ENCODE results near the gene CCR5.

CCR5 gene

GRCh38 chr3:46410669-46411068 lies 39.9 kb downstream of the CCR5 start:
- TF ChIP-seq ZFX (IDR thresholded peaks at IDR 0.05), result no peak
- TF ChIP-seq, protein P1, sequence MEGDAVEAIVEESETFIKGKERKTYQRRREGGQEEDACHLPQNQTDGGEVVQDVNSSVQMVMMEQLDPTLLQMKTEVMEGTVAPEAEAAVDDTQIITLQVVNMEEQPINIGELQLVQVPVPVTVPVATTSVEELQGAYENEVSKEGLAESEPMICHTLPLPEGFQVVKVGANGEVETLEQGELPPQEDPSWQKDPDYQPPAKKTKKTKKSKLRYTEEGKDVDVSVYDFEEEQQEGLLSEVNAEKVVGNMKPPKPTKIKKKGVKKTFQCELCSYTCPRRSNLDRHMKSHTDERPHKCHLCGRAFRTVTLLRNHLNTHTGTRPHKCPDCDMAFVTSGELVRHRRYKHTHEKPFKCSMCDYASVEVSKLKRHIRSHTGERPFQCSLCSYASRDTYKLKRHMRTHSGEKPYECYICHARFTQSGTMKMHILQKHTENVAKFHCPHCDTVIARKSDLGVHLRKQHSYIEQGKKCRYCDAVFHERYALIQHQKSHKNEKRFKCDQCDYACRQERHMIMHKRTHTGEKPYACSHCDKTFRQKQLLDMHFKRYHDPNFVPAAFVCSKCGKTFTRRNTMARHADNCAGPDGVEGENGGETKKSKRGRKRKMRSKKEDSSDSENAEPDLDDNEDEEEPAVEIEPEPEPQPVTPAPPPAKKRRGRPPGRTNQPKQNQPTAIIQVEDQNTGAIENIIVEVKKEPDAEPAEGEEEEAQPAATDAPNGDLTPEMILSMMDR (conservative IDR thresholded peaks at IDR 0.05), result no peak
- H3K27ac ChIP-seq, result no peak overlapping the region

DNA sequence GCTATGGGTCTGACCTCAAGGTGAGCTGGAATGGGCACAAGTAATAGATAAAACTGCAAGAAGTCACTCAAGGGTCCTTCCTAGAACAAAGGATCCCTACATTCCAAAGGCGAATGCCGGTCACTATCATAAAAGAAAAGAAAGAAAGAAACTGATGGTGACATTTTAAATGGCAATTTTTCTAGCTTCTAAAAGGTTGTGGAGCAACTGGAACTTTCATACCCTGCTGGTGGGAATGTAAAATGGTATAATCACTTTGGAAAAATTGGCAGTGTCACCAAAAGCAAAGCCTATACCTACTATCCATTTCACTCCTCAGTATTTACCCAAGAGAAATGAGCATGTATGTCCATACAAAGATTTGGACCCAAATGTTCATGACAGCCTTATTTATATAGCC lies 40.5 kb downstream of the CCR5 start:
- no peak overlapping the region for H3K27ac ChIP-seq
- no peak for TF ChIP-seq ZFX (IDR thresholded peaks at IDR 0.05)
- TF ChIP-seq, protein P1 (conservative IDR thresholded peaks at IDR 0.05), result no peak

GRCh38 chr3:46412786-46413298 lies 42.1 kb downstream of the CCR5 start:
- no peak overlapping the region for H3K27ac ChIP-seq
- TF ChIP-seq ZFX (IDR thresholded peaks at IDR 0.05), result no peak
- TF ChIP-seq, protein P1 (conservative IDR thresholded peaks at IDR 0.05), result no peak

DNA sequence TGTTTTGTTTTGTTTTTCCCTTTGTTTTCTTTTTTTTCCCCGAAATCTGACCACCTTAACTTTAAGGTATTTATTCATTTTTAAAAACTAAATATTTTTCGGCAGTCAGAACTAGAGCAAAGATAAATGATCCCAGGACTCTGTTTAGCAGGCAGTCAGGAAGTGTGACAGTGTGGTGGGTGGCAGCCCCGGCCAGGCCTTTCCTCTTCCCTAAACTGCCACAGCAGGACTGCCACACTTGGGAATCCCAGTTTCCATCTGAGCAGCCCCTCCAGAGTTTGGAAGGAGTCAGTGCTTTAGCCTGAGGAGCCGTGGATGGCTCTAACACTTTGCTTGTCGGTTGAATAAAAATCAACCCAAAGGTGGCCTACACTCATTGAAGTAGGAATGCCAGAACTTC lies 43.2 kb downstream of the CCR5 start:
- H3K27ac ChIP-seq, result no peak overlapping the region
- TF ChIP-seq ZFX (IDR thresholded peaks at IDR 0.05), result no peak
- TF ChIP-seq, protein P1 (conservative IDR thresholded peaks at IDR 0.05), result no peak

- no peak overlapping the region for H3K27ac ChIP-seq
- TF ChIP-seq, protein P1 (conservative IDR thresholded peaks at IDR 0.05), result no peak
- TF ChIP-seq ZFX (IDR thresholded peaks at IDR 0.05), result no peak
Measured at GRCh38 chr3:46414739-46415138, 44.0 kb downstream of the CCR5 start.

- no peak for TF ChIP-seq ZFX (IDR thresholded peaks at IDR 0.05)
- TF ChIP-seq, protein P1 (conservative IDR thresholded peaks at IDR 0.05), result no peak
- no peak overlapping the region for H3K27ac ChIP-seq
Measured at GRCh38 chr3:46416125-46416810, 45.5 kb downstream of the CCR5 start.

- H3K27ac ChIP-seq, result no peak overlapping the region
- TF ChIP-seq, protein P1 (conservative IDR thresholded peaks at IDR 0.05), result no peak
- TF ChIP-seq ZFX (IDR thresholded peaks at IDR 0.05), result no peak
Measured at GRCh38 chr3:46416811-46417510, 46.2 kb downstream of the CCR5 start.
